WI38 (cell line): ENCODE data around the gene MTCL3.

Experiments
- H3K4me3 ChIP-seq: 2 replicates; pipeline ENCODE4 v1.5.1; 2011; ENCODE audit warnings: low read depth, mild to moderate bottlenecking, control low read depth, low read length
- CTCF ChIP-seq: IDR thresholded peaks from 2 replicates; pipeline ENCODE4 v1.5.1; 2012; ENCODE audit warnings: low read depth, mild to moderate bottlenecking, control low read depth, low read length

The MTCL3 gene

GRCh38 chr6:127522714-127523113 is 3.6 kb upstream of the MTCL3 start:
- no peak overlapping the region for H3K4me3 ChIP-seq
- no peak for TF ChIP-seq CTCF

GRCh38 chr6:127520066-127520465 is 931 bp upstream of the MTCL3 start:
- no peak overlapping the region for H3K4me3 ChIP-seq
- no peak for TF ChIP-seq CTCF

- peak overlapping the region; percentile 42 for H3K4me3 ChIP-seq
- TF ChIP-seq CTCF = no peak
Measured at GRCh38 chr6:127519469-127519785, 292 bp upstream of the MTCL3 start.

GRCh38 chr6:127518191-127518709 is 885 bp downstream of the MTCL3 start:
- H3K4me3 ChIP-seq = peak overlapping the region; percentile 26
- TF ChIP-seq CTCF = no peak

- no peak for TF ChIP-seq CTCF
- H3K4me3 ChIP-seq = no peak overlapping the region
Measured at GRCh38 chr6:127517693-127518092, 1.4 kb downstream of the MTCL3 start.

GRCh38 chr6:127516662-127517273 is 2.4 kb downstream of the MTCL3 start:
- H3K4me3 ChIP-seq = peak overlapping the region; percentile 71
- TF ChIP-seq CTCF = peak; percentile 75

- 0 out of 2 replicates have a peak, but pooled peaks have one; percentile 3 for TF ChIP-seq CTCF
- H3K4me3 ChIP-seq = peak overlapping the region; percentile 71
Measured at GRCh38 chr6:127515794-127516661, 3.1 kb downstream of the MTCL3 start.
